HPDE6-E6E7 (cell line): Measurements from ENCODE around the gene INO80C.
A peak's percentile ranks its signal among the peaks of the same experiment; 100 is the strongest.
"Not testable (repeated sequence)": the region's sequence is repeated elsewhere in the genome, so short reads cannot be mapped to it uniquely, and the experiment has no call there.

Experiments
- DNase-seq: peaks from one replicate; pipeline ENCODE4 v3.0.0; 2011; ENCODE audit warnings: missing footprints; ENCODE audit errors: extremely low spot score

Gene INO80C

DNA sequence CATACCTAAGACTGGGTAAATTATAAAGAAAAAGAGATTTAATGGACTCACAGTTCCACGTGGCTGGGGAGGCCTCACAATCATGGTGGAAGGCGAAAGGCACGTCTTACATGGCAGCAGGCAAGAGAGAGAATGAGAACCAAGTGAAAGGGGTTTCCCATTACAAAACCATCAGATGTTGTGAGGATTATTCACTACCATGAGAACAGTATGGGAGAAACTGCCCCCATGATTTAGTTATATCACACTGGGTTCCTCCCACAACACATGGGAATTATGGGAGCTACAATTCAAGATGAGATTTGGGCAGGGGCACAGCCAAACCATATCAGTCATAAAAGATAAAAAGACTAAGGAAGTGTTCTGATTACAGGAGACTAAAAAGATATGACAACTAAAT lies 8.5 kb downstream of the INO80C start:
- DNase-seq = not testable (repeated sequence)

GRCh38 chr18:35488396-35488795 lies 9.4 kb downstream of the INO80C start:
- not testable (repeated sequence) for DNase-seq

DNA sequence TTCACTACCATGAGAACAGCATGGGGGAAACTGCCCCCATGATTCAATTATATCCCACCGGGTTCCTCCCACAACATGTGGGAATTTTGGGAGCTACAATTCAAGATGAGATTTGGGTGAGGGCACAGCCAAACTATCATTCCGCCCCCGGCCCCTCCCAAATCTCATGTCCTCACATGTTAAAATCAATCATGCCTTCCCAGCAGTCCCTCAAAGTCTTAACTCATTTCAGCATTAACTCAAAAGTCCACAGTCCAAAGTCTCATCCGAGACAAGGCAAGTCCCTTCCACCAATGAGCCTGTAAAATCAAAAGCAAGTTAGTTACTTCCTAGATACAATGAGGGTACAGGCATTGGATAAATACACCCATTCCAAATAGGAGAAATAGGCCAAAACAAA lies 10.2 kb downstream of the INO80C start:
- not testable (repeated sequence) for DNase-seq

DNA sequence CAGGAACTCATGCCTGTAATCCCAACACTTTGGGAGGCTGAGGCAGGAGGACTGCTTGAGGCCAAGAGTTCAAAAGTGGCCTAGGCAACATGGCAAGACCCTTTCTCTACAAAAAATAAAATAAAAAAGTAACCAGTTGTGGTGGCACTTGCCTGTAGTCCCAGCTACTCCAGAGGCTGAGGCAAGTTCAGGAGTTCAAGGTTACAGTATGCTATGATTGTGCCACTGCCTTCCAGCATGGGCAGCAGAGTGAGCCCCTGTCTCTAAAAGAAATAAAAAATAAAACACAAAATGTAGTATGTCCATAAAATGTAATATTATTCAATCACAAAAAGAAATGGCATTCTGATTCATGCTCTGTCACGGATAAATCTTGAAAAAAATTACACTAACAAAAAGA lies 11.9 kb downstream of the INO80C start:
- no peak for DNase-seq

DNA sequence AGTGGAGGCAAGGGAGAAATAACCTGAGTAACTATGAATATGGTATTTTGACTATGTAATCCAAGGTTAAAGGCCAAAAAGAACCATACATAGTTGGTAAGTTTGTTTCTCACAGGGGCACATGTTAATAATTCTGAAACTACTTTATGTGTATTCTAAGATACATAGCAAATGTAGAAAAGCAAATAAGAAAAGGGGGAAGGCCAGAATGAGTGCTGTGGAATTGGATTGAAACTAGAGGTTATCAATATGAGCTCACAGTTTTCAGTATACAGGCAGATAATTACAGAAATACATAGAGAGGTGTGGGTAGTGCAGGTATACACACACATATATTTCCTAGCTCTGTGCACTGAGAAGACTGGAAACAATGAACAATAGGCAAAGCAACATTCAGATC lies 13.7 kb downstream of the INO80C start:
- DNase-seq = no peak

GRCh38 chr18:35481960-35482366 lies 15.8 kb downstream of the INO80C start:
- no peak for DNase-seq

DNA sequence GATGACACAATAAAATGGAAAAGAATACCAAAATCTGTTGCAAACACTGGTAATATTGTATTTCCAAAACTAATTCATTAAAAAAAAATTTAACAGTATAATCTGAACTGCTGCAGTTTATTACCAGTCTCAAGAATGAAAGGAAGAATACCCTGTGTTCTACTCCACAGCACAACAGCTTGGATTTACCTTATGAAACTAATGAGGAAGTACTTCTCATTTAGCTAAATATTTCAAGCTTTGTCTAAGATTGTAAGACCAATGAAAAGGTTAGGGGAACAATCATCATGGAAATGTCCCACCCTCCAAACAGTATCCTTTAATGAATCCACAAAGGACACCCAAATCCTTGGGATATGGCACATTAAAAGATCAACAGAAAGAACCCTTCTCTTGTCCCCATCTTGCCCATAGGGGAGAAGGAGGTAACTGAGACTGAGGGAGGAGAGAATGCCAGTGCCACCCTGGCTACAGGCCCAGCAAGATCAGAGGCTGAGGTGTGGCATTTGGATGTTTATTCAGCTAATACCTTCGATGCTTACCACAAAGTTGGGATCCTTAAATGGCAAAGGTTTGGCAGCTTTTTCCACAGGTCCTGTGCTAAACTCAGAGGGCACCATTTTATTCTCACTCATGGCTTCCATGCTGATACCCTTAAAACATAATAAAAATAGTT lies 17.7 kb downstream of the INO80C start:
- DNase-seq = no peak

GRCh38 chr18:35478520-35479435 lies 19.0 kb downstream of the INO80C start:
- DNase-seq = peak; percentile 97

GRCh38 chr18:35477974-35478373 lies 19.8 kb downstream of the INO80C start:
- no peak for DNase-seq

- DNase-seq = no peak
These were observed 20.3 kb downstream of the INO80C start for GRCh38 chr18:35477497-35477896.

- no peak for DNase-seq
These were observed 22.9 kb downstream of the INO80C start for GRCh38 chr18:35474884-35475283.

GRCh38 chr18:35473562-35473961 lies 24.2 kb downstream of the INO80C start:
- no peak for DNase-seq

DNA sequence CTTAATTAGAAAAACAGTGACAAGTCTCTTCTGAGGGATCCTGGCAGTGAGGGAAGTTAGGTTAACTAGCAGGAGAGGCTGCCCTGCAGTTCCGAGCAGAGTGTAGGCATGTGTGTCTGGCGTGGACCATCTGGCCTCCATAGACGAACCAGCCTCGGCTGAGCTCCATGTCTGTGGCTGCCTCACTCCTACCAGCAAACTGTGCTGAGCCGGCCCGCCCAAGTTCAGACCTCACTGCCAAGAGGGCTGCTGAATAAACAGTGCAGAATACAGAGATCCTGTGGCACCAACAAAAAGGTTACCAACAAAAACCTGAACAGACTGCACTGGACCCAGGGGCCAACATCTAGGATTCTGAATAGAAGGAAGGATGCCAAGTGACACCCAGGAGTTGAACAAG lies 27.3 kb downstream of the INO80C start:
- no peak for DNase-seq

DNA sequence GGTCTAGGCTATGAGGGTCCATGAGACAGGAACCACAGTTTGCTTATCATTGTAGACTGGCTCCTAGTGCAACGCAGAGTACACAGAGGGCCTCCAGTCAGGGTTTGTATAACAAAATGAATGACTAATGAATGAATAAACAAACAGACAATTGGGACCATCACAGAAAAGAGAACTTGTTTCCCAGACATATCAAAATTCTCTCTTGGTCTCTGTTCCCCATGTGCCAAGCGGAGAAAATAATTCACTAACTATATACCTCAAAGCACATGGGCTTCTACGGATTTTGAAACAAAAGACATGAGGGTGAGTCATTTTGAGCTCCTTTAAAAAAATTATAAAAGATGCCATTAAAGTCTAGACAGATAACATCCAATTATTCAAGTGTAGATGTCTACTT lies 28.0 kb downstream of the INO80C start:
- DNase-seq = no peak

DNA sequence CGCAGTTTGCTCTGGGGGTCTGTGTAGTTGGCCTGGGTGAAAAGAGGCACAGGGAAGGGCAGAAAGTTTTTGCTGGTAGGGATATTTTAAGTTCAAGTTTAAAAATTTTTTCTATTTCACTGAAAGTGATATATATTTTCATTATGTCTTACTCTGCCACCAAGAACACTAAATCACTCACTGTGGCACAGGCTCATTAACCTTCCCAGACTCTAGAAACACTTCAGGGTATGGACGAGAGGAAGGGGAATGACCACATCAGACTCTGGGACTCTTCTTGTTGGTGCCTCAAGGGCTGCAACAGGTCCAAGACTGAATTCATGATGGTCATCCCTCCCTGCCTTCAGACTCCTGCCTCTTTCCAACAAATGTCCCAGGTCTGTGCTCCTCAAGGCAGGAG lies 29.0 kb downstream of the INO80C start:
- DNase-seq = no peak

GRCh38 chr18:35467624-35468016 lies 30.1 kb downstream of the INO80C start:
- no peak for DNase-seq

GRCh38 chr18:35466815-35467623 lies 30.7 kb downstream of the INO80C start:
- no peak for DNase-seq

- DNase-seq = no peak
These were observed 31.4 kb downstream of the INO80C start for GRCh38 chr18:35466334-35466733.

GRCh38 chr18:35465329-35465728 lies 32.4 kb downstream of the INO80C start:
- no peak for DNase-seq

GRCh38 chr18:35464831-35465279 lies 32.9 kb downstream of the INO80C start:
- DNase-seq = no peak

DNA sequence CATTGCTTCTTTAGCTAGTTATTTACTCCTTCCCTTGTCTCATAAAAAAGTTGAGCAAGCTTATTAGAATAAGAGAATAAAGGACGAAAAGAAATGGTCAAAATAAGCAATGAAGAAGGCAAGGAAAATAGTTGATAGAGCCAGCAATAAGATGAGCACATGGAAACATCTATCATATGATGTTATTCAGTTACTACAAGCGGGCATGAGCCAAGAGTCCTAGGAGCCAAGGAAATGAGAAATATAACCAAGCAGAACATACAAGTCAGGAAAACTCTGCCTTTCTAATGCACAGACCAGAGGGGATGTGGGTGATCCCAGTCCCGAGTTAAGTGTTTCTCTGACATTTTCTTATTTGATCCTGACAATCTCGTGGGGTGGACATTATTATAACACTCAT lies 33.9 kb downstream of the INO80C start:
- no peak for DNase-seq

- DNase-seq = no peak
These were observed 34.7 kb downstream of the INO80C start for GRCh38 chr18:35463050-35463449.
